GM18861 (cell line): ENCODE data around the gene AMFR.

Source experiments
- ATAC-seq: cut with Tn5 transposase; IDR thresholded peaks from one replicate; pipeline ENCODE4 v1.9.1; 2021; ENCODE audit not compliant: unreplicated experiment

The AMFR gene

GRCh38 chr16:56363781-56364565, 61.4 kb downstream of the AMFR start:
- no peak for ATAC-seq

- no peak for ATAC-seq
Measured at GRCh38 chr16:56363181-56363716, 62.1 kb downstream of the AMFR start.

DNA sequence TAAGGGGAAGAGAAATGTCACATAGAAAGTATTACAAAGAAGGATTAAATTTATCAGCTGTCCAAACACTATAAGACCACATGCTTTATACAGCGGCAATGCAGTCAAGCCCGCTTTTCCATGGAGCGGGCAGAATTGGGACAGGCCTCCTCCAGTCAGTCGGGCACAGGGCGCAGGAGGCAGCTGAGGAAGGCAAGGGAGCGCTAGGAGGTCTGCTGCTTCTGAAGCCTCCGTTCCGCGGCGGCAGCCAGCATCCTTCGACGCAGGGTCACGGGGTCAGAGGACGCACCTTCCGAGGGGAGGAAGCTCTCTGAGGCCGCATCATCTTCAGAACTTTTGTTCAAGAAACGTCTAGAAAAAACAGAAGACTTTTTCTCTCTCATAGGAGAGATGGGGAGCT, 62.6 kb downstream of the AMFR start:
- no peak for ATAC-seq

- no peak for ATAC-seq
Measured at GRCh38 chr16:56362057-56362655, 63.2 kb downstream of the AMFR start.

- ATAC-seq, result no peak
Measured at GRCh38 chr16:56360117-56361008, 65.0 kb downstream of the AMFR start.

- ATAC-seq, result no peak
Measured at GRCh38 chr16:56357765-56358322, 67.5 kb downstream of the AMFR start.

DNA sequence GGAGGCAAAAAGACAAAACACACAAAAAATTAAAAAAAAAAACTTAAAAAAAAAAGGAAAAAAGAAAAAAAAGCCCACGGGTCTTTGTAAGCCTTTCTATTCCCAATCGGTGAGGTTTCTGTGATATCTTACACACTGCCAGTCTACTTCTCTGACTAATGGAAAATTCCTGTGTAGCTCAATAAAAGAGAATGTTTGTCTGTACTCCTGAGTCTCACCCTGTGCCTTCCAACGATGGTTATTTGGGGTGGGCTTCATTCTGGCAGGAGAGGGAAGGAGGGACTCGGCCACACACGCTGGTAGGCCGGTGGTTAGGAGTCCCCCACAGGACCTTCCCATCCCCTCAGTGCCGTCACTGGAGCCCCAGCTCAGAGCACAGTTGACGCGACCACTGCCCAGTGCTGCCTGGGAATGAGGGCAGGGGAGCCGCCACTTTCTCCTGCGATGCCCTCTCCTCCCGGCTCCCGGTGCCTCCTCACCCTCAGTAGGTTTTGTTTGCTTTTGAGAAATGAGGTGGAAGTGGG, 68.0 kb downstream of the AMFR start:
- no peak for ATAC-seq

DNA sequence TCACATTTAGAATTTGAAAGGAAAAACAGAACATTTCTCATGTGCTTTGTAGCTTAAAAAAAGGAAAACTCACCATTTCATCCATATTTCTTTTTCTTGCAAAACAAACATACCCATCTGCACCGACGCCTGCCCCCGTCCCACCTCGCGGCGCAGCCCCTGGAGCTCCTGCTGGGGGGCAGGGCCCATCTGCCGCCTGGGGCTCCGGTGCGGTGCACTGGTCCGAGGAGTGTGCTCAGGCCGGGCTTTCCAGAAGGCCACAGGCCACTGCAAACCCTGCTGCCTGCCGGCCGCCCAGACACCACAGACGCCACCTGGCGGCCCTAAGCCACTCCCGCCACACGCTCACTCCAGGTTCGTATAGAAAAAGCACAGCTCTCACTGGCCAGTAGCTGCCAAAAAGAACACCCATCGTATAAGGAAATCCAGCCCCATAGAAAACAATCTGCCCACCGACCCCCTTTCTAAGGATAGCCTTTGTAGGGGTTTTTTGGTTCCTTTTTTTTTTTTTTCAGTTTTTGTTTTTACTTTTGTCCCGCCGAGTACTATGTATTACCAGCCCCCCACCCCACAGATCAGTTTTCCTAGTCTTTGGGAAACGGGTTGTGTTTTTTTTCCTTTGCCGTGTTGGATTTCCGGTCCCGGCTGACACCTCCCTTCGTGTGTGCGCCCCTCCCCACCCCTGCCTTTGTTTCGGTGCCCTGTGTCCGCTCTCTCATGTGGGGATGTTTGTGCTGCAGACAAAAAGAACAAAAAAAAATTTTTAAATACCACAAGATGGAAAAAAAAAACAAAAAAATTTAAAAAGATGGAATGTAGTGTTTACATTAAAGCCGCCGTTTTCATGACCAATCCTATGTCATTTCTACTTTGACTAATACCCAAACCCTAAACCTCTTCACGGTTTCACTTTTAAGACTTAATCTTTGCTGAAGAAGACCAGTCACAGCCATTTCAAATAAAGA, 68.8 kb downstream of the AMFR start:
- peak; percentile 93 for ATAC-seq

- ATAC-seq, result no peak
Measured at GRCh38 chr16:56355786-56356275, 69.5 kb downstream of the AMFR start.

- ATAC-seq, result no peak
Measured at GRCh38 chr16:56355221-56355620, 70.1 kb downstream of the AMFR start.

- no peak for ATAC-seq
Measured at GRCh38 chr16:56354746-56355145, 70.6 kb downstream of the AMFR start.

DNA sequence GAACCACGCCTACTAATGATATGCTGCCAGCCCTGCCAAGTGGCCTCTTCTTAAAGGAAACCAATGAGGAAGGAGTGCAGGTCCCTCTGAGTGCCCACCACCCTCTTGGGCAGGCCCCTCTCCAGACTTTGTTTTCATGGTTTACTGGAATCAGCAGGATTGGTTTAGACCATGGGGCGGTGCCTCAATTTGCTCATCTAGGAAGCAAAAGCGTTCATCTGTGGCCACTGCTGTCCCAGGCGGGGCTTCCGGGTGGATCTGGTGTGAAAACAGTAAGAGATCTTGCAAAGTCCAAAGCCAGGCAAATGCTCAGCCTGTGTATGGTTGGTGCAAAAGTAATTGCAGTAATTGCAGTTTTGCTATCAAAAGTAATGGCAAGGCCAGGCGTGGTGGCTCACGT, 71.3 kb downstream of the AMFR start:
- no peak for ATAC-seq

DNA sequence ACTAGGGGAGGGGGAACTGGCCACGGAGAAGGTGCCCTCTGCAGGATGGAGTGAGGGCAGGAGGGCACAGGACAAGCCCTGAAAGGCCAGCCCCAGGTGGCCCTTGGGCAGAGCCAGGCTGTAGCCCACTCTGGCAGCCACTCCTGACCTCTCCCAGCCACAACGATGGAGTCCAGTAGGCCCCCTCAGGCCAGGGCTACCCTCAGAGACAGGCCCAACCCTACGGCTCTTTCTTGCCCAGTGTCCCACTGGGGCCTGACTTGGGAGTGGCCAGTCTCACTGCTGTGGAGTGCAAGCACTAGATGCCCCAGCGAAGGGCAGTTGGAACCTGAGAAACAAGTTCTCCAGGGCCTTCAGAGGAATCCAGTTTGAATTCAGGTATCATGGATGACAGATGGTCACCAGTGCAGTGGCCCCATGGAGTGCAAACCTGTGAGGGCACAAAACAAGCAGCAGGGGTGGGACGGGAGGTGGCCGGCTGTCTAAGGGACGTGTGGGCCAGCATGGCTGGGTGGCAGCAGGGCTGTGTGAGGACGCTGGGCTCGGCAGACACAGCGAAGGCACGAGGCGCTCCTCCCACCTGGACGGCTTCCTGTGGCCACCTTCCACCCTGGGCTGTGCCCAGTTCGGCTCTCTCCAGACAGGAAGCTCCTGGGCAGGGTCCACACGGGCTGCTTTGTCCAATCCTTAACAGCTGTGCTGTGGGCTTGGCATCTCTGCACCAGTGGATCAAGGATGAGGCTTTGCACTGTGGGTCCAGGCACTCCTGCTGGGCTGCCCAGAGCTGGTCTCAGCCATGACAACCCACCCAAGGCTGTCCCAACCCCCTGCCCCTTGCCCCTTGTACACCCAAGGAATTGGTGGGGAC, 72.1 kb downstream of the AMFR start:
- no peak for ATAC-seq

- no peak for ATAC-seq
Measured at GRCh38 chr16:56352351-56353053, 72.8 kb downstream of the AMFR start.

GRCh38 chr16:56351481-56351880, 73.9 kb downstream of the AMFR start:
- ATAC-seq, result no peak

DNA sequence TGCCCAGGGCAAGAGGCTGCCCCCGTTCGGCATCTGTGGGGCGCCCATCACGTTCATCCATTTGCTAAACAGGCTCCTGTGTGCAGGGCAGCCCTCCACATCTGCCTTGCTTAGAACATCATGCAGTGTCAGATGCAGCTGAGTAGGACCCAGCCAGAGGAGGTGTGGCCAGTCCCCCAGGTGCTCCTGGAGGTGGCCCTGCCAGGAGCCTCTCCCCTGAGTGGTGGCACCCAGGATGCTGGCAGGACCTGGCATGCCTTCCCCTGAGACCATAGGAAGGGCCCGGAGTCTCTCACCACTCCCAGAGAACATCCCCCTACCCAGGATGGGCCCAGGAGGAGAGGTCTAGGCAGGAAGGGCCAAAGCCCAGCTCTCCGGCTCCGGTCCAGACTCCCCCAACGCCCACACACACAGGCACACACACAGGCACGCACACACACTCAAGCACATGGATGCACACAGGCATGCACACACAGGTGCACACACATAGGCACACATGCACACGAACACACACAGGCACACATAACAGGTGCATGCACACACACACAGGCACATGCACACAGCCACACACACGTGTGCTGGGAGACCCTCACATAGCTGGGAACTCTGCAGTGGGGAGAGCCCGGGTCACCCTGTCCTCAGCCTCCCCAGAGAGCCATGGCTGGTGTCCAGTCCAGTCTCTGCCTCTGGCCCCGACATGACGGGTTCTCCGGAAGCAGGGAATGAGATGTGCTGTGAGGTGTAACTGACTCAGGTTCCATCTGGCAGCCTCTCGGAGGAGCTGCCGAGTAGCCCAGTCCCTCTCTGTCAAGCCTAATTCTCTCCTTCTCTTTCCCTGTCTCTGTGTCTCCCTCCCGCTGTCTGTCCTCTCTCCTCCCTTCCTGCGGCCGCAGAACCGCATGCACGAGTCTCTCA, 74.6 kb downstream of the AMFR start:
- ATAC-seq, result no peak

DNA sequence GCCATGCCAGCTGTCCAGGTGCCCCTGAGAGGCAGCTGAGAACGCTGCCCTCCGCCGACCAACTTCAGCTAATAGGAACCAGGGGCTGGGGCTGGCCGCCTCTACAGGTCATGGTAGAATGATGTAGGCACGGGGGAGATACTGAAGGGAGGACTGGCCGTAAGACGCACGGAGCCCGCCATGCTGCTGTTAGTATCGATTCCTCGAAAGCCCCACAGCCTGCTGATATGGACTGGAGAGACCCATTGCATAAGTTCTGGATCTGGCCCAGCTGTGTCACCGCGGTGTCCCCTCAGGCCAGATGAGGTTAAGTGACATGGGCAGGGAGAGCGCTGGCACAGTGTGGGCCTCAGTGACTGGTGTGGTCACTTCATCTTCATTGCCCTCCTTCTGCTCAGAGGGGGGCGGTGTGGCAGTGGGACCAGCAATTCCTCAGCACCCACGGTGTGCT, 75.6 kb downstream of the AMFR start:
- ATAC-seq, result no peak
